ENCODE data around the gene DAAM2. TPM values are rescaled to one million over a fixed set of nuclear protein-coding genes. Genes with fewer than 3 reads are reported as not detected.

The DAAM2 gene
- polyA plus RNA-seq, 2 of the 4 experiments (the other 2 are of a cell fraction), result not detected

GRCh38 chr6:39849228-39849627 is 57.1 kb downstream of the DAAM2 start (continued):
- TF ChIP-seq CHD4 (IDR thresholded peaks at IDR 0.05; ENCODE audit: borderline replicate concordance) (no peak), ZC3H11A (IDR thresholded peaks at IDR 0.05) (no peak)

DNA sequence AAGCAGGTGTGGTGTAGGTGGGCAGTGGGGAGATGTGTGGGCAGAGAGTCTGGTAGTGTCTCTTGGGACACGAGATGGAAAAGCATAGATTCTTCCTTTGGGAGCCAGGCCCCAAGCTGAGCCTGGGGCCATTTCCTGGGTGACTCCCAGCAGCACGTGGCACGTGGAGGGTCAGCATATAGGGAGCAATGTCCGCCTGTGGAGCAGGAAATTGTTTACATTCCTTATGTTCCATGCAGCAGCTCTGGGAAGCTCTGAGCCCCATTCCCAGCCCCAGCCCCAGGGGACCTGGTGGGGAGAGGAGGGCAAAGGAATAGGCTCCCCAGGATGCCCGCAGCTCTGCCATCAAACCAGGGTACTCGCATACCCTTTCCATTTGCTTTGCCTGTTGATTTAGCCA is 57.6 kb downstream of the DAAM2 start:
- FAIRE-seq, result no peak
- no peak for DNase-seq (ENCODE audit: low read depth in 1 of 2, low spot score in 1 of 2)
- ATAC-seq, result no peak
- TF ChIP-seq ESRRA (IDR thresholded peaks at IDR 0.05; ENCODE audit: borderline replicate concordance, low read length) (no peak), RAD21 (conservative IDR thresholded peaks at IDR 0.05 in 1 of 2, IDR thresholded peaks at IDR 0.05 in 1 of 2) (no peak), CHD4 (IDR thresholded peaks at IDR 0.05; ENCODE audit: borderline replicate concordance) (no peak), KDM5A (IDR thresholded peaks at IDR 0.05) (no peak), NPAS2 (CRISPR knock-in tag; IDR thresholded peaks at IDR 0.05; ENCODE audit: borderline replicate concordance) (no peak), RFX5 (IDR thresholded peaks at IDR 0.05) (no peak), MAFK (IDR thresholded peaks at IDR 0.05; ENCODE audit: partially characterized antibody) (no peak), BCL3 (IDR thresholded peaks at IDR 0.05) (no peak), CEBPB (IDR thresholded peaks at IDR 0.05) (no peak), NR3C1 (IDR thresholded peaks at IDR 0.05) (no peak), EHF (CRISPR knock-in tag; IDR thresholded peaks at IDR 0.05) (no peak), USF2 (IDR thresholded peaks at IDR 0.05) (no peak), ZFP36 (IDR thresholded peaks at IDR 0.05; ENCODE audit: borderline replicate concordance, partially characterized antibody) (no peak), ZSCAN20 (CRISPR knock-in tag; IDR thresholded peaks at IDR 0.05) (no peak), NFE2L2 (conservative IDR thresholded peaks at IDR 0.05; ENCODE audit: low read length) (no peak), EP300 (IDR thresholded peaks at IDR 0.05) (no peak)
- TF ChIP-seq, protein P1, sequence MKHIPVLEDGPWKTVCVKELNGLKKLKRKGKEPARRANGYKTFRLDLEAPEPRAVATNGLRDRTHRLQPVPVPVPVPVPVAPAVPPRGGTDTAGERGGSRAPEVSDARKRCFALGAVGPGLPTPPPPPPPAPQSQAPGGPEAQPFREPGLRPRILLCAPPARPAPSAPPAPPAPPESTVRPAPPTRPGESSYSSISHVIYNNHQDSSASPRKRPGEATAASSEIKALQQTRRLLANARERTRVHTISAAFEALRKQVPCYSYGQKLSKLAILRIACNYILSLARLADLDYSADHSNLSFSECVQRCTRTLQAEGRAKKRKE (CRISPR knock-in tag; IDR thresholded peaks at IDR 0.05; ENCODE audit: low read depth), result no peak
- ChIA-PET CTCF (no interaction called here), POLR2A (no interaction called here)
- no peak overlapping the region for H3K27ac ChIP-seq
- WGBS (ENCODE audit: missing lambda C conversion rate), result 0% methylated on average over 3 of the region's 6 CpGs
- no peaks in the 10 kb centered on the region for H3K9me3 ChIP-seq
- no peaks in the 10 kb centered on the region for H3K4me1 ChIP-seq
- H3K4me3 ChIP-seq, result no peak overlapping the region
- H3K4me2 ChIP-seq, result no peak overlapping the region

DNA sequence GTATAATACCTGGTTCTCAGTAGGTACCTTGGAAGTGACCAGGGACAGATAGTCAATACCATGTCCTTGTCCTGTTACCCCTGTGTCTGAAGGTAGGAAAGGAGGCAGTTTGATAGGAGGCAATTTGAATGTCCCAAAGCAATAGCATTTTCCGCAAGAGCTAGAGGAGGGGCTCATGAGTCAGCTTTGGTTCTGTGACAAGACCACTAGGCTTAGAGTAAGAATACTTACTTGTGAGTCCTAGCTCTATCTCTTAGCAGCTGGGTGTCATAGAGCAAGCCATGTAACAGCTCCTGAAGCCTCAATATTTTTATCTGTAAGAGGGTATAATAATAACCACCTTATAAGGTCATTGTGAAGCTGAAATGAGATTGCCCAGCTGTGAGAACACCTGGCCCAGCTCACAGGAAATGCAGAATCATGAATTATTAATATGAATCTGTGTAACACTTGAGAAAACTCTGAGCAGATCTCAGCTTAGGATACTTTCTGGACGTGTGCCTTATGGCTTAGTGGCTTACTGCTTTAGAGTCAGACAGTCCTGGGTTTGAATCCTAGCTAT is 58.6 kb downstream of the DAAM2 start:
- POLR2A ChIA-PET, result no interaction called here
- ATAC-seq, result no peak
- Histone ChIP-seq H3K27ac (no peak overlapping the region), H3K4me1 (no peaks in the 10 kb centered on the region), H3K4me3 (no peak overlapping the region), H3K9me3 (no peaks in the 10 kb centered on the region), H3K4me2 (no peak overlapping the region)
- WGBS (ENCODE audit: missing lambda C conversion rate), result 46% methylated on average over 2 of the region's 2 CpGs
- DNase-seq (ENCODE audit: low read depth in 1 of 2, low spot score in 1 of 2), result no peak
- FAIRE-seq, result no peak
- CTCF ChIA-PET, result no interaction called here
- TF ChIP-seq EHF (CRISPR knock-in tag; IDR thresholded peaks at IDR 0.05) (no peak), TP53 (CRISPR knock-in tag; IDR thresholded peaks at IDR 0.05) (no peak), RNF2 (IDR thresholded peaks at IDR 0.05; ENCODE audit: borderline replicate concordance, low read depth) (no peak), HOXA7 (CRISPR knock-in tag; IDR thresholded peaks at IDR 0.05) (no peak), EHMT2 (IDR thresholded peaks at IDR 0.05; ENCODE audit: low read depth) (no peak), MYC (IDR thresholded peaks at IDR 0.05; ENCODE audit: borderline replicate concordance, low read length) (no peak), KDM5A (IDR thresholded peaks at IDR 0.05) (no peak)
- TF ChIP-seq, protein P2, sequence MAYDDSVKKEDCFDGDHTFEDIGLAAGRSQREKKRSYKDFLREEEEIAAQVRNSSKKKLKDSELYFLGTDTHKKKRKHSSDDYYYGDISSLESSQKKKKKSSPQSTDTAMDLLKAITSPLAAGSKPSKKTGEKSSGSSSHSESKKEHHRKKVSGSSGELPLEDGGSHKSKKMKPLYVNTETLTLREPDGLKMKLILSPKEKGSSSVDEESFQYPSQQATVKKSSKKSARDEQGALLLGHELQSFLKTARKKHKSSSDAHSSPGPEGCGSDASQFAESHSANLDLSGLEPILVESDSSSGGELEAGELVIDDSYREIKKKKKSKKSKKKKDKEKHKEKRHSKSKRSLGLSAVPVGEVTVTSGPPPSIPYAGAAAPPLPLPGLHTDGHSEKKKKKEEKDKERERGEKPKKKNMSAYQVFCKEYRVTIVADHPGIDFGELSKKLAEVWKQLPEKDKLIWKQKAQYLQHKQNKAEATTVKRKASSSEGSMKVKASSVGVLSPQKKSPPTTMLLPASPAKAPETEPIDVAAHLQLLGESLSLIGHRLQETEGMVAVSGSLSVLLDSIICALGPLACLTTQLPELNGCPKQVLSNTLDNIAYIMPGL (CRISPR knock-in tag; IDR thresholded peaks at IDR 0.05; ENCODE audit: borderline replicate concordance), result no peak
- TF ChIP-seq, protein P3, sequence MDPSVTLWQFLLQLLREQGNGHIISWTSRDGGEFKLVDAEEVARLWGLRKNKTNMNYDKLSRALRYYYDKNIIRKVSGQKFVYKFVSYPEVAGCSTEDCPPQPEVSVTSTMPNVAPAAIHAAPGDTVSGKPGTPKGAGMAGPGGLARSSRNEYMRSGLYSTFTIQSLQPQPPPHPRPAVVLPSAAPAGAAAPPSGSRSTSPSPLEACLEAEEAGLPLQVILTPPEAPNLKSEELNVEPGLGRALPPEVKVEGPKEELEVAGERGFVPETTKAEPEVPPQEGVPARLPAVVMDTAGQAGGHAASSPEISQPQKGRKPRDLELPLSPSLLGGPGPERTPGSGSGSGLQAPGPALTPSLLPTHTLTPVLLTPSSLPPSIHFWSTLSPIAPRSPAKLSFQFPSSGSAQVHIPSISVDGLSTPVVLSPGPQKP (IDR thresholded peaks at IDR 0.05; ENCODE audit: low read depth, low read length), result no peak
- TF ChIP-seq, protein P4, sequence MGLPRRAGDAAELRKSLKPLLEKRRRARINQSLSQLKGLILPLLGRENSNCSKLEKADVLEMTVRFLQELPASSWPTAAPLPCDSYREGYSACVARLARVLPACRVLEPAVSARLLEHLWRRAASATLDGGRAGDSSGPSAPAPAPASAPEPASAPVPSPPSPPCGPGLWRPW (IDR thresholded peaks at IDR 0.05), result no peak
